Measurements from ENCODE around the gene MORN3.
"Not testable (repeated sequence)": the region's sequence is repeated elsewhere in the genome, so short reads cannot be mapped to it uniquely, and the experiment has no call there.

Gene MORN3

DNA sequence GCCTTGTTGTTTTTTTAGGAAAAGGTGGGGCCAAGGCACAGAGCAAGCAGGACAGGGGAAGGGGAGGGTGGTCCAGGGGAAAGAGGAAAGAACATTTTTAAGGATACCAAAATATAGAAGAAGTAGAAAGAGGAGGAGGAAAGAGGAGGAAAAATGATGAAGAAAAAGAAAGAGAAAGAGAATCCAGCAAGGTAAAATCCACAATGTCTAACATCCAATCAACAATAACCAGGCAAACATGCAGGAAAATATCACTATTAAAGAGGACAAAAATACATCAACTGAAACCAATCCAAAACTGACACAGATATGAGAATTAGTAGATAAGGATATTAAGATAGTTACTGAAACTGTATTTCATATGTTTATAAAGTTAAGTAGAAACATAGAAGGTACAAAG is 36.1 kb upstream of the MORN3 start:
- no peak for DNase-seq (ENCODE audit: extremely low read depth, low read depth)
- no peak overlapping the region for H3K4me3 ChIP-seq (replicated peaks; ENCODE audit: low read depth, low read length)
- TF ChIP-seq, protein P1, sequence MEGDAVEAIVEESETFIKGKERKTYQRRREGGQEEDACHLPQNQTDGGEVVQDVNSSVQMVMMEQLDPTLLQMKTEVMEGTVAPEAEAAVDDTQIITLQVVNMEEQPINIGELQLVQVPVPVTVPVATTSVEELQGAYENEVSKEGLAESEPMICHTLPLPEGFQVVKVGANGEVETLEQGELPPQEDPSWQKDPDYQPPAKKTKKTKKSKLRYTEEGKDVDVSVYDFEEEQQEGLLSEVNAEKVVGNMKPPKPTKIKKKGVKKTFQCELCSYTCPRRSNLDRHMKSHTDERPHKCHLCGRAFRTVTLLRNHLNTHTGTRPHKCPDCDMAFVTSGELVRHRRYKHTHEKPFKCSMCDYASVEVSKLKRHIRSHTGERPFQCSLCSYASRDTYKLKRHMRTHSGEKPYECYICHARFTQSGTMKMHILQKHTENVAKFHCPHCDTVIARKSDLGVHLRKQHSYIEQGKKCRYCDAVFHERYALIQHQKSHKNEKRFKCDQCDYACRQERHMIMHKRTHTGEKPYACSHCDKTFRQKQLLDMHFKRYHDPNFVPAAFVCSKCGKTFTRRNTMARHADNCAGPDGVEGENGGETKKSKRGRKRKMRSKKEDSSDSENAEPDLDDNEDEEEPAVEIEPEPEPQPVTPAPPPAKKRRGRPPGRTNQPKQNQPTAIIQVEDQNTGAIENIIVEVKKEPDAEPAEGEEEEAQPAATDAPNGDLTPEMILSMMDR (IDR thresholded peaks at IDR 0.05; ENCODE audit: low read depth, low read length, missing control alignments): no peak

DNA sequence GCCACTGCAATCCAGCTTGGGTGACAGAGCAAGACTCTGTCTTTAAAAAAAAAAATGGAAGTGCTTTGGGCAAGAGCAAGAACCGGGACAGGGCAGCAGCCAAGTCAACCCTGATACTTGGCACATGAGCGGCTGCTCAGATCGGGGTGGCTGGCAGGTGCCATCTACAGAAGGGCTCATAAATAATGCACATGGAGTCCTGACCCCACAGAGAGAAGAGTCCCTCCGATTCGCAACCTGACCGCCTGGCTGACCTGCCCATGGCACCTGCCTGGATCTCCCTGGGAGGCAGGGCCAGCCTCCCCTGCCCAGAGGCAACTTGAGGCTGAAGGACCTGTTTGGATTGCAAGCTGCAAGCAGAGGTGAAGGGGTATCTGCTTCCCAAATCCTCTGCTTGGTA is 33.5 kb upstream of the MORN3 start:
- DNase-seq (ENCODE audit: extremely low read depth, low read depth): no peak
- TF ChIP-seq, protein P1 (IDR thresholded peaks at IDR 0.05; ENCODE audit: low read depth, low read length, missing control alignments): no peak
- H3K4me3 ChIP-seq (replicated peaks; ENCODE audit: low read depth, low read length): no peak overlapping the region

DNA sequence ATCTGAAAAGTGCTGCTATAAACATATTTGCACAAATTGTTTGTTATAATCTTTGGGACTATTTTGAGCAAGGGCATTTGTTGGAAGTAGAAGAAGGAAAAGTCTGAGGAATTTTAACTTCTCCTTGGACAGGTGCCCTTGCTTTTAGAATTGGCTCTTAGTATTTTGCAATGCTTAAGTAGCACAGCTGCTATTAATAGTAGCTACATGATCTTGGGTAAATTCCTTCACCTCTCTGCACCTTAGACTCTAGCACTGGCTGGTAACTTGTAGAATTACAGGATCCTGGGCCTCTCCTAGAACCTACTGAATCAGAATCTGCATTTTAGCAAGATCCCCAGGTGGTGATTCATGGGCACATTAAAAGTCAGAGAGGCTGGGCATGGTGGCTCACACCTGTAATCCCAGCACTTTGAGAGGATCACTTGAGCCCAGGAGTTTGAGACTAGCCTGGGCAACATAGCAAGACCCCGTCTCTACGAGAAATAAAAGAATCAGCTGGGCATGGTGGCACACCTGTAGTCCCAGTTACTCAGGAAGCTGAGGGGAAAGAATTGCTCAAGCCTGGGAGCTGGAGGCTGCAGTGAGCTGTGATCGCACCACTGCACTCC is 32.3 kb upstream of the MORN3 start:
- no peak for DNase-seq (ENCODE audit: extremely low read depth, low read depth)

DNA sequence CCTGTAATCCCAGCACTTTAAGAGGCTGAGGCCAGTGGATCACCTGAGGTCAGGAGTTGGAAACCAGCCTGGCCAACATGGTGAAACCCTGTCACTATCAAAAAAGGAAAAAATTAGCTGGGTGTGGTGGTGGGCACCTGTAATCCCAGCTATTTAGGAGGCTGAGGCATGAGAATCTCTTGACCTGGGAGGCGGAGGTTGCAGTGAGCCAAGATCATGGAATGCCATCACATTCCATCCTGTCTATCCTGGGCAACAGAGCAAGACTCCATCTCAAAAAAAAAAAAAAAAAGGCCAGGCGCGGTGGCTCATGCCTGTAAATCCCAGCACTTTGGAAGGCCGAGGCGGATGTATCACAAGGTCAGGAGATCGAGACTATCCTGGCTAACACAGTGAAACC is 28.4 kb upstream of the MORN3 start:
- not testable (repeated sequence) for H3K4me3 ChIP-seq (replicated peaks; ENCODE audit: low read depth, low read length); DNase-seq (ENCODE audit: extremely low read depth, low read depth)

More for the DNA sequence above, 32.3 kb upstream of the MORN3 start:
- TF ChIP-seq, protein P1 (IDR thresholded peaks at IDR 0.05; ENCODE audit: low read depth, low read length, missing control alignments): no peak
- no peak overlapping the region for H3K4me3 ChIP-seq (replicated peaks; ENCODE audit: low read depth, low read length)

DNA sequence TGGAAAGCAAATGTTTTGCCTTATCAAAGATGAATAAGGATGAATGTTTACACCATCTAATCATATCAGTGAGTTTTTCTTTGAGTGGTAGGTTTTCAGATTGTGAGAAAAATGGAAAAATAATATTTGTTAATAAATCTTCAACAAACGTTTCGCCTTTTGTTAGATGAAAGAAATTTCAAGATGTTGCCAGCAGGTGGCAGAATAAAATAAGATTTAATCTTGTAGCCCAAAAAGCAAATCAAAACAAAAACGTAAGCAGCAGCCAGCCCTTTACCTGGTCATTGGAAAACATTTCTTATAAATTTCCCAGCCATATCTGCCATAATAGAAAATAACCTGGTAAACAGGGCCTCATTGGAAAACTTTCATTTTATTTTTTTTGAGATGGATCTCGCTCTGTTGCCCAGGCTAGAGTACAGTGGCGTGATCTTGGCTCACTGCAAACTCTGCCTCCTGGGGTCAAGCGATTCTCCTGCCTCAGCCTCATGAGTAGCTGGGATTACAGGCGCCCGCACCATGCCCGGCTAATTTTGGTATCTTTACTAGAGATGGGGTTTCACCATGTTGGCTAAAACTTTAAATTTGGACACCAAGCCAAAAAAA is 27.7 kb upstream of the MORN3 start:
- TF ChIP-seq, protein P1 (IDR thresholded peaks at IDR 0.05; ENCODE audit: low read depth, low read length, missing control alignments): no peak
- H3K4me3 ChIP-seq (replicated peaks; ENCODE audit: low read depth, low read length): no peak overlapping the region
- DNase-seq (ENCODE audit: extremely low read depth, low read depth): no peak

DNA sequence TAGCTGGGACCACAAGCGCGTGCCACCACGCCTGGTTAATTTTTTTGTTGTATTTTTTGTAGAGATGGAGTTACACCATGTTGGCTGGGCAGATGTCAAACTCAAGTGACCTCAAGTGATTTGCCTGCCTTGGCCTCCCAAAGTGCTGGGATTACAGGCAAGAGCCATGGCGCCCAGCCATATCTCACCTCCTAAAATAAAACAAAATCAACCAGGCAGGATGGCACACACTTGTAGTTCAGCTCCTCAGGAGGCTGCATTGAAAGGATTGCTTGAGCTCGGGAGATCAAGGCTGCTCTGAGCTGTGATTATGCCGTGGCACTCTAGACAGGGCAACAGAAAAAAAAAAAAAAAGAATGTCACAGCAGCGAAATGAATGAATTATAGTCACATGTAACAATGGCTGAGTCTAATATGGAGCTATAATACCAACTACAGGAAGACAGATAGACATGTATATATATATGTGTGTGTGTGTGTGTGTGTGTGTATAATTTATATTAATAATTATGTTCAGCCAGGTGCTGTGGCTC is 23.8 kb upstream of the MORN3 start:
- DNase-seq (ENCODE audit: extremely low read depth, low read depth): no peak
- TF ChIP-seq, protein P1 (IDR thresholded peaks at IDR 0.05; ENCODE audit: low read depth, low read length, missing control alignments): no peak
- no peak overlapping the region for H3K4me3 ChIP-seq (replicated peaks; ENCODE audit: low read depth, low read length)

DNA sequence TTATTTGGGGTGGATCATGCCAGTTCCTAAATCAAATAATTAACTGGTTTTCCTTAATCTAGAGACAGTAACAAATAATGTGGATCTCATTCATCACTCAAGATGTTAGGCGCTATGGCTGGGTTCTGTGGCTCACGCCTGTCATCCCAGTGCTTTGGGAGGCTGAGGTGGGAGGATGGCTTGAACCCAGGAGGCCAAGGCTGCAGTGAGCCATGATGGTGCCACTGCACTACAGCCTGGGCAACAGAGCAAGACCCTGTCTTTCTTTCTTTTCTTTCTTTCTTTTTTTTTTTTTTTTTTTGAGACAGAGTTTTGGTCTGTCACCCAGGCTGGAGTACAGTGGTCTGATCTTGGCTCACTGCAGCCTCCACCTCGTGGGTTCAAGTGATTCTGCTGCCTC is 23.3 kb upstream of the MORN3 start:
- not testable (repeated sequence) for DNase-seq (ENCODE audit: extremely low read depth, low read depth); H3K4me3 ChIP-seq (replicated peaks; ENCODE audit: low read depth, low read length)

DNA sequence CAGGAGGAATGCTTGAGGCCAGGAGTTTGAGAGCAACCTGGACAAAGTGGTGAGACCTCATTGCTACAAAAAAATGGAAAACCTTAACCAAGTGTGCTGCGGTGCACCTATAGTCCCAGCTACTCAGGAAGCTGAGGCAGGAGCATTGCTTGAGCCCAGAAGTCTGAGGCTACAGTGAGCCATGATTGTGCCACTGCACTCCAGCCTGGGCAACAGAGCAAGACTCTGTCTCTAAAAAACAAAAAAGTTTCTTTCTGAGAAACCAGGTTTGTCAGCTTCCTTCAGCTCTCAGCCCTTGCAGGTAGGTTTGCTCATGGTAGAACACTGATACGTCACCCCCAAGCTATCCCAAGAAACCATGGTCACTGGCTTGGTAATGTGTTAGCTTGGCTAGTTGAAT is 20.0 kb upstream of the MORN3 start:
- TF ChIP-seq, protein P1 (IDR thresholded peaks at IDR 0.05; ENCODE audit: low read depth, low read length, missing control alignments): no peak
- DNase-seq (ENCODE audit: extremely low read depth, low read depth): no peak
- no peak overlapping the region for H3K4me3 ChIP-seq (replicated peaks; ENCODE audit: low read depth, low read length)

Measured in HFF-Myc (cell line).